HepG2 (cell line): Measurements from ENCODE around the gene BMAL1. TPM values are rescaled to one million over a fixed set of nuclear protein-coding genes. Genes with fewer than 3 reads are reported as not detected.

Experiments used
- ATAC-seq: fragments of 200-7000 bp; cut with Tn5 transposase; 3 replicates; pipeline ENCODE4 v1.9.1; 2020; ENCODE audit warnings: mild to moderate bottlenecking, moderate library complexity
- BruUV-seq: library from RNA; stranded (reverse); fragments of 400-500 nt; replicated peaks from 2 replicates; lab custom pipeline; 2021; lab: Mats Ljungman, UMichigan
- CTCF ChIA-PET: fragments of 300-600 bp; formaldehyde crosslinking; extraction: SDS; loops from one replicate; lab custom pipeline; 2021; ENCODE audit warnings: low total read pairs, inconsistent platforms, low intra/inter-chr PET ratio; lab: Yijun Ruan, JAX
- POLR2A ChIA-PET: fragments of 350-600 bp; sonication (Branson Sonifier 250); formaldehyde crosslinking; loops from one replicate; lab custom pipeline; 2020; ENCODE audit warnings: antibody characterized with exemption, inconsistent platforms; lab: Yijun Ruan, JAX
- DNase-seq: peaks from one replicate; pipeline ENCODE4 v3.0.0-alpha.2; 2015; ENCODE audit warnings: low spot score
- FAIRE-seq: peaks from 3 replicates; lab custom pipeline; 2011; peaks lifted over from hg19 to GRCh38; lab: Jason Lieb, UNC
- H2AFZ ChIP-seq: one replicate; pipeline ENCODE4 v1.6.1; 2011; ENCODE audit warnings: low read length, inconsistent platforms
- H3K27ac ChIP-seq: fragments of 300-600 bp; 3 replicates; pipeline ENCODE4 v1.8.0; 2011; ENCODE audit warnings: mixed run types, mild to moderate bottlenecking, mixed read lengths, low read length, inconsistent platforms; ENCODE audit not compliant: insufficient read depth; ENCODE audit errors: extremely low read length
- H3K27me3 ChIP-seq, 2 experiments: fragments of 200-600 bp in 1 of 2; 2 replicates in 1 of 2; 3 replicates in 1 of 2; pipeline versions ENCODE4 v1.6.0 to v1.8.0; 2011; ENCODE audit warnings: low read length in 2 of 2, mild to moderate bottlenecking in 2 of 2, moderate library complexity in 2 of 2, inconsistent platforms in 1 of 2; ENCODE audit not compliant: insufficient read depth in 2 of 2, control insufficient read depth in 1 of 2
- H3K36me3 ChIP-seq, 2 experiments: fragments of 200-600 bp in 1 of 2; replicated peaks in 1 of 2; 2 replicates in 1 of 2; 3 replicates in 1 of 2; pipeline versions ENCODE4 v1.5.1 to v1.8.0; 2011; ENCODE audit warnings: low read length in 2 of 2, inconsistent platforms in 1 of 2; ENCODE audit not compliant: insufficient read depth in 2 of 2, control insufficient read depth in 1 of 2
- H3K4me1 ChIP-seq: 2 replicates; pipeline ENCODE4 v1.5.1; 2012; ENCODE audit warnings: low read length, inconsistent platforms; ENCODE audit not compliant: insufficient read depth
- H3K4me2 ChIP-seq: 2 replicates; pipeline ENCODE4 v1.6.0; 2011; ENCODE audit warnings: low read depth, low read length, inconsistent platforms
- H3K4me3 ChIP-seq, 3 experiments: fragments of 200-600 bp in 1 of 3; sonication (generic), shearing (Covaris generic) in 1 of 3; replicated peaks in 1 of 3; 2 replicates each; pipeline ENCODE4 v1.5.1; 2011 to 2016; ENCODE audit warnings: low read length in 3 of 3, inconsistent platforms in 2 of 3, low read depth in 2 of 3, mild to moderate bottlenecking in 2 of 3, control low read depth in 1 of 3, mixed read lengths in 1 of 3; ENCODE audit not compliant: insufficient read depth in 1 of 3
- H3K79me2 ChIP-seq: one replicate; pipeline ENCODE4 v1.6.1; 2011; ENCODE audit warnings: low read length, inconsistent platforms; ENCODE audit not compliant: insufficient read depth
- H3K9ac ChIP-seq: 2 replicates; pipeline ENCODE4 v1.6.0; 2011; ENCODE audit warnings: mild to moderate bottlenecking, low read depth, low read length, inconsistent platforms; ENCODE audit not compliant: insufficient read depth
- H3K9me3 ChIP-seq: 2 replicates; pipeline ENCODE4 v1.5.1; 2012; ENCODE audit warnings: mild to moderate bottlenecking, low read length
- H4K20me1 ChIP-seq: 2 replicates; pipeline ENCODE4 v1.6.0; 2011; ENCODE audit warnings: inconsistent platforms, mild to moderate bottlenecking, low read length, moderate library complexity; ENCODE audit not compliant: insufficient read depth
- CAMTA2 ChIP-seq: sonication (generic); formaldehyde crosslinking; IDR thresholded peaks from 2 replicates; pipeline ENCODE4 v1.4.0; 2020; ENCODE audit warnings: mild to moderate bottlenecking, missing genetic modification reagents, borderline replicate concordance
- DZIP1 ChIP-seq: sonication (generic); formaldehyde crosslinking; IDR thresholded peaks from 2 replicates; pipeline ENCODE4 v1.5.0; 2020; ENCODE audit warnings: mild to moderate bottlenecking, missing genetic modification reagents
- HOMEZ ChIP-seq: IDR thresholded peaks from 2 replicates; pipeline ENCODE4 v1.6.1; 2016; ENCODE audit warnings: low read depth
- KMT2A ChIP-seq: sonication (generic); formaldehyde crosslinking; IDR thresholded peaks from 2 replicates; pipeline ENCODE4 v1.4.0; 2020; ENCODE audit warnings: missing genetic modification reagents
- MED1 ChIP-seq: sonication (generic); formaldehyde crosslinking; IDR thresholded peaks from 2 replicates; pipeline ENCODE4 v1.4.0; 2020; ENCODE audit warnings: missing genetic modification reagents
- NCOA2 ChIP-seq: sonication (generic); formaldehyde crosslinking; IDR thresholded peaks from 2 replicates; pipeline ENCODE4 v1.8.0; 2022; ENCODE audit warnings: inconsistent platforms
- NR2C2 ChIP-seq: sonication (generic); formaldehyde crosslinking; IDR thresholded peaks from 2 replicates; pipeline ENCODE4 v1.4.0; 2020; ENCODE audit warnings: missing genetic modification reagents, mild to moderate bottlenecking, moderate library complexity, borderline replicate concordance
- PHF8 ChIP-seq: sonication (generic); formaldehyde crosslinking; IDR thresholded peaks from 2 replicates; pipeline ENCODE4 v1.5.0; 2020; ENCODE audit warnings: missing genetic modification reagents
- SP2 ChIP-seq: sonication (generic); formaldehyde crosslinking; IDR thresholded peaks from 2 replicates; pipeline ENCODE4 v1.5.1; 2020; ENCODE audit warnings: mild to moderate bottlenecking, missing genetic modification reagents
- TBP ChIP-seq: sonication (generic); formaldehyde crosslinking; IDR thresholded peaks from 2 replicates; pipeline ENCODE4 v1.5.0; 2020; ENCODE audit warnings: missing genetic modification reagents
- ZNF18 ChIP-seq: sonication (generic); formaldehyde crosslinking; IDR thresholded peaks from 2 replicates; pipeline ENCODE4 v1.8.0; 2022; ENCODE audit warnings: mild to moderate bottlenecking, missing genetic modification reagents; ENCODE audit not compliant: insufficient replicate concordance
- ZNF33A ChIP-seq: sonication (generic); formaldehyde crosslinking; IDR thresholded peaks from 2 replicates; pipeline ENCODE4 v1.5.1; 2020; ENCODE audit warnings: missing genetic modification reagents, mild to moderate bottlenecking, moderate library complexity, borderline replicate concordance
- ZNF891 ChIP-seq: sonication (generic); formaldehyde crosslinking; IDR thresholded peaks from 2 replicates; pipeline ENCODE4 v1.5.0; 2020; ENCODE audit warnings: mild to moderate bottlenecking, missing genetic modification reagents
- WGBS: methylation state at CpG from one replicate; pipeline ENCODE4 v1.1.6; 2017; ENCODE audit warnings: low lambda C conversion rate; 5-methylcytosine and 5-hydroxymethylcytosine counted together
- in situ Hi-C: cut with HindIII; loops from 2 replicates; pipeline ENCODE4 v1.10.0; 2017; ENCODE audit warnings: low pct_unique_long_range_greater_than_20kb; ENCODE audit not compliant: extremely low pct_ligation_motif_present
- intact Hi-C: fragments of 100-400 bp; cut with micrococcal nuclease; formaldehyde crosslinking; loops from one replicate; pipeline ENCODE4 v1.10.0; 2022; ENCODE audit not compliant: unreplicated experiment
- polyA plus RNA-seq, 8 experiments: library from polyadenylated mRNA; depleted of rRNA in 3 of 8; stranded (reverse) in 7 of 8; unstranded in 1 of 8; fragments of >200 nt; fragmentation: Illumina TruSeq in 4 of 8; extraction: Trizol in 4 of 8; gene quantifications; 2 replicates each; pipeline versions ENCODE4 v1.2.1 to v1.2.3, GENCODE V29; 2011 to 2016; ENCODE audit warnings: low read depth in 4 of 8, missing spikeins in 1 of 8, mixed read lengths in 1 of 8; ENCODE audit not compliant: insufficient read depth in 1 of 8
- total RNA-seq, 5 experiments: library from RNA; depleted of rRNA; stranded (reverse); fragments of >200 nt; fragmentation: Illumina TruSeq; extraction: Trizol; gene quantifications; 2 replicates each; pipeline ENCODE4 v1.2.3, GENCODE V29; 2016; ENCODE audit warnings: low read depth in 1 of 5

Gene BMAL1
- total and polyA plus RNA-seq, 2 of the 13 experiments (the other 11 are each of a cell fraction or from before 2014, with no cell fraction given), result 4.5 to 4.8 TPM

GRCh38 chr11:13303668-13304649 lies 26.4 kb downstream of the BMAL1 start (continued):
- no peak for TF ChIP-seq HOMEZ (CRISPR knock-in tag)
- TF ChIP-seq, all 625 proteins: peak for 0

GRCh38 chr11:13304655-13305335 lies 27.2 kb downstream of the BMAL1 start:
- Histone ChIP-seq H3K36me3 (no peaks in the 10 kb centered on the region), H3K9me3 (no peaks in the 10 kb centered on the region), H3K4me2 (no peak overlapping the region), H3K4me3 (no peak overlapping the region), H3K27me3 (0 out of 5 replicates have a peak, but pooled peaks cover 0 to 3% of the 10 kb centered on the region in 2 experiments), H4K20me1 (no peaks in the 10 kb centered on the region), H3K79me2 (no peaks in the 10 kb centered on the region), H3K9ac (no peak overlapping the region), H2AFZ (no peak overlapping the region), H3K4me1 (no peaks in the 10 kb centered on the region), H3K27ac (no peak overlapping the region)
- TF ChIP-seq PHF8, result no peak
- TF ChIP-seq NCOA2, result no peak
- TF ChIP-seq DZIP1, result no peak
- TF ChIP-seq ZNF18 (CRISPR knock-in tag), result no peak
- TF ChIP-seq KMT2A (CRISPR knock-in tag), result no peak
- no peak for TF ChIP-seq ZNF891
- no peak for TF ChIP-seq NR2C2 (CRISPR knock-in tag)
- TF ChIP-seq TBP (CRISPR knock-in tag), result no peak
- no peak for TF ChIP-seq CAMTA2 (CRISPR knock-in tag)
- no peak for TF ChIP-seq SP2 (CRISPR knock-in tag)
- TF ChIP-seq MED1 (CRISPR knock-in tag), result no peak
- no peak for TF ChIP-seq ZNF33A (CRISPR knock-in tag)
- DNase-seq, result no peak
- intact Hi-C loops (no loop called here), in situ Hi-C loops (no loop called here)
- BruUV-seq, result no TSS peak
- FAIRE-seq, result no peak
- POLR2A ChIA-PET, result no interaction called here
- WGBS, result 75% methylated on average over 6 of the region's 7 CpGs
- CTCF ChIA-PET, result no interaction called here
- ATAC-seq, result no peak
